ENCODE results near the gene COL23A1. TPM values are rescaled to one million over a fixed set of nuclear protein-coding genes. Genes with fewer than 3 reads are reported as not detected.

The COL23A1 gene
- total and polyA plus RNA-seq, 2 of the 13 experiments (the other 11 are each of a cell fraction or from before 2014, with no cell fraction given), result not detected

GRCh38 chr5:178381206-178381605 is 209.0 kb downstream of the COL23A1 start:
- DNase-seq (ENCODE audit: low spot score) (no peak), FAIRE-seq (no peak), ATAC-seq (no peak)
- in situ Hi-C loops (cut with HindIII; ENCODE audit: extremely low pct_ligation_motif_present, low pct_unique_long_range_greater_than_20kb) (no loop called here), intact Hi-C loops (cut with micrococcal nuclease; ENCODE audit: unreplicated experiment) (no loop called here)
- Histone ChIP-seq H3K27me3 (ENCODE audit: control insufficient read depth in 1 of 2, insufficient read depth in 2 of 2, low read length in 2 of 2) (peaks cover 1 to 25% of the 10 kb centered on the region in 2 experiments; a peak in 3 of 5 replicates), H3K27ac (ENCODE audit: extremely low read length, insufficient read depth, low read length) (no peak overlapping the region), H3K4me3 (replicated peaks in 1 of 3; ENCODE audit: insufficient read depth in 1 of 3, low read depth in 2 of 3, low read length in 3 of 3) (no peak overlapping the region), H3K9ac (ENCODE audit: insufficient read depth, low read depth, low read length) (no peak overlapping the region), H2AFZ (ENCODE audit: low read length) (no peak overlapping the region), H3K4me1 (ENCODE audit: insufficient read depth, low read length) (no peaks in the 10 kb centered on the region), H3K79me2 (ENCODE audit: insufficient read depth, low read length) (no peaks in the 10 kb centered on the region), H3K4me2 (ENCODE audit: low read depth, low read length) (no peak overlapping the region), H3K9me3 (ENCODE audit: low read length) (no peaks in the 10 kb centered on the region), H4K20me1 (ENCODE audit: insufficient read depth, low read length) (no peaks in the 10 kb centered on the region), H3K36me3 (replicated peaks in 1 of 2; ENCODE audit: control insufficient read depth in 1 of 2, insufficient read depth in 2 of 2, low read length in 2 of 2) (no peaks in the 10 kb centered on the region)
- ChIA-PET POLR2A (no interaction called here), CTCF (ENCODE audit: low intra/inter-chr PET ratio, low total read pairs) (no interaction called here)
- TF ChIP-seq ZNF274 (CRISPR knock-in tag; IDR thresholded peaks at IDR 0.05) (no peak), ZNF572 (CRISPR knock-in tag; IDR thresholded peaks at IDR 0.05) (no peak), ZNF382 (CRISPR knock-in tag; IDR thresholded peaks at IDR 0.05; ENCODE audit: borderline replicate concordance) (no peak), ZNF883 (CRISPR knock-in tag; IDR thresholded peaks at IDR 0.05; ENCODE audit: not compliant biosample characterization) (no peak), ZBTB7A (CRISPR knock-in tag; IDR thresholded peaks at IDR 0.05) (no peak), CENPBD1 (CRISPR knock-in tag; IDR thresholded peaks at IDR 0.05; ENCODE audit: borderline replicate concordance, low read depth) (no peak), NR1H2 (CRISPR knock-in tag; IDR thresholded peaks at IDR 0.05; ENCODE audit: borderline replicate concordance, low read depth) (no peak), GATA4 (IDR thresholded peaks at IDR 0.05; ENCODE audit: borderline replicate concordance, low read depth) (no peak), FOXA1 (IDR thresholded peaks at IDR 0.05) (no peak), FOXA1 (CRISPR knock-in tag; IDR thresholded peaks at IDR 0.05) (no peak), MED13 (CRISPR knock-in tag; IDR thresholded peaks at IDR 0.05) (no peak), ZFX (CRISPR knock-in tag; IDR thresholded peaks at IDR 0.05; ENCODE audit: low read depth) (no peak), SRSF9 (IDR thresholded peaks at IDR 0.05; ENCODE audit: borderline replicate concordance, insufficient read depth, low read depth, low read length, poor library complexity, severe bottlenecking) (no peak), CEBPZ (IDR thresholded peaks at IDR 0.05; ENCODE audit: low read length) (no peak)
- TF ChIP-seq, protein P1, sequence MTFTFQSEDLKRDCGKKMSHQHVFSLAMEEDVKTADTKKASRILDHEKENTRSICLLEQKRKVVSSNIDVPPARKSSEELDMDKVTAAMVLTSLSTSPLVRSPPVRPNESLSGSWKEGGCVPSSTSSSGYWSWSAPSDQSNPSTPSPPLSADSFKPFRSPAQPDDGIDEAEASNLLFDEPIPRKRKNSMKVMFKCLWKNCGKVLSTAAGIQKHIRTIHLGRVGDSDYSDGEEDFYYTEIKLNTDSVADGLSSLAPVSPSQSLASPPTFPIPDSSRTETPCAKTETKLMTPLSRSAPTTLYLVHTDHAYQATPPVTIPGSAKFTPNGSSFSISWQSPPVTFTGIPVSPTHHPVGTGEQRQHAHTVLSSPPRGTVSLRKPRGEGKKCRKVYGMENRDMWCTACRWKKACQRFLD (CRISPR knock-in tag; IDR thresholded peaks at IDR 0.05; ENCODE audit: borderline replicate concordance), result no peak
- WGBS (ENCODE audit: low lambda C conversion rate), result no CpG with 5 or more reads among the region's 8 CpGs
- BruUV-seq (replicated peaks), result no TSS peak
